GM06990 (cell line): Measurements from ENCODE around the gene MYCN.
A peak's percentile ranks its signal among the peaks of the same experiment; 100 is the strongest.

Source experiments
- DNase-seq: peaks from one replicate; pipeline ENCODE4 v3.0.0-alpha.2; 2011; ENCODE audit not compliant: insufficient read length; ENCODE audit errors: extremely low read depth
- H3K27me3 ChIP-seq: replicated peaks from 2 replicates; pipeline ENCODE4 v1.6.0; 2011; ENCODE audit warnings: low read length; ENCODE audit not compliant: control insufficient read depth, insufficient read depth
- H3K36me3 ChIP-seq: 2 replicates; pipeline ENCODE4 v1.5.1; 2011; ENCODE audit warnings: low read length; ENCODE audit not compliant: control insufficient read depth, insufficient read depth
- H3K4me3 ChIP-seq: replicated peaks from 2 replicates; pipeline ENCODE4 v1.5.1; 2011; ENCODE audit warnings: low read depth, mild to moderate bottlenecking, control low read depth, low read length
- TF ChIP-seq, protein P1 (sequence below): IDR thresholded peaks from 2 replicates; pipeline ENCODE4 v1.5.1; 2011; ENCODE audit warnings: low read length, control low read depth, mild to moderate bottlenecking, inconsistent platforms; ENCODE audit not compliant: insufficient read depth, poor library complexity, severe bottlenecking

MYCN gene

GRCh38 chr2:15939854-15940660, at the start of gene MYCN:
Gene MYCN (plus strand): TSS chr2:15940550. CDS start chr2:15942065, 1,515 bp downstream.
- peak; percentile 57 for DNase-seq
- no peak within 1 kb of the TSS for H3K4me3 ChIP-seq
- no peaks in the 10 kb centered on the region for H3K36me3 ChIP-seq
- TF ChIP-seq, protein P1, sequence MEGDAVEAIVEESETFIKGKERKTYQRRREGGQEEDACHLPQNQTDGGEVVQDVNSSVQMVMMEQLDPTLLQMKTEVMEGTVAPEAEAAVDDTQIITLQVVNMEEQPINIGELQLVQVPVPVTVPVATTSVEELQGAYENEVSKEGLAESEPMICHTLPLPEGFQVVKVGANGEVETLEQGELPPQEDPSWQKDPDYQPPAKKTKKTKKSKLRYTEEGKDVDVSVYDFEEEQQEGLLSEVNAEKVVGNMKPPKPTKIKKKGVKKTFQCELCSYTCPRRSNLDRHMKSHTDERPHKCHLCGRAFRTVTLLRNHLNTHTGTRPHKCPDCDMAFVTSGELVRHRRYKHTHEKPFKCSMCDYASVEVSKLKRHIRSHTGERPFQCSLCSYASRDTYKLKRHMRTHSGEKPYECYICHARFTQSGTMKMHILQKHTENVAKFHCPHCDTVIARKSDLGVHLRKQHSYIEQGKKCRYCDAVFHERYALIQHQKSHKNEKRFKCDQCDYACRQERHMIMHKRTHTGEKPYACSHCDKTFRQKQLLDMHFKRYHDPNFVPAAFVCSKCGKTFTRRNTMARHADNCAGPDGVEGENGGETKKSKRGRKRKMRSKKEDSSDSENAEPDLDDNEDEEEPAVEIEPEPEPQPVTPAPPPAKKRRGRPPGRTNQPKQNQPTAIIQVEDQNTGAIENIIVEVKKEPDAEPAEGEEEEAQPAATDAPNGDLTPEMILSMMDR: no peak
- peaks cover 4% of the 10 kb centered on the region for H3K27me3 ChIP-seq

- H3K4me3 ChIP-seq: no peak overlapping the region
- no peak for DNase-seq
- TF ChIP-seq, protein P1: no peak
- H3K27me3 ChIP-seq: no peaks in the 10 kb centered on the region; the same call in 1 of the 2 replicates
- H3K36me3 ChIP-seq: no peaks in the 10 kb centered on the region
Measured at GRCh38 chr2:15890936-15891905, 49.1 kb upstream of the MYCN start.

DNA sequence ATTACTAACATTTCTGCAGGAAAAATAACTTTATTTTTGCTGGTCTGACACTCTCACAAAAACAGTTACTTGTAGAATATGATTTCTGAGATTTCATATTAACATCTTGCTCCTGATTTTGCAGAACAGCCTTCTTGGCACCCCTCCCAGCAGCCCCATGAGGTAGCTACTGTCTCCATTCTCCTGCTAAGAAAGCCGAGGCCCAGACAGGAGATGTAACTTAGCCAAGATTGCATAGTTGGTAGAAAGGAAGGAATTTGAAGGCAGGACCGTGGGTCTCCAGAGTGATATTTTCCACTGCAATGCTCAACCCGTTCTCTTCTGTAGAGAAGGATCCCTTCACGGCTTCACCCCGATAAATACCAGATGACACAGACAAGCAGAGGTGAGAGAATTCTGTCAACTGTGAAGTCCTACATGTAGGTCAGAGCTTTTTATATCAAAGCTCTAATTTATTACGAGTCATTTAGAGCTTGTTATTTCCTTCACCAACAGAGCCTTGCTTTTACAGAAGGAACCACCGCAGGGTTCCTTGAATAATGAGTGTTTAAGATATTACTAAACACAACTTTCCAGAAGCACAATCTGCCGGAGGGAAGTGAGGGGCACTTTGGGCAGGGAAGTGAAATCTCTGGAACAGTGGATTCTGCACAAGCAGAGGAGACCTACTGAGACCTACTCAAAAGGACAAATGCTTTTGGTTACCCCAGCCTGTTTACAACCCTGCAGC, 48.0 kb upstream of the MYCN start:
- TF ChIP-seq, protein P1: no peak
- Histone ChIP-seq H3K36me3 (no peaks in the 10 kb centered on the region), H3K27me3 (no peaks in the 10 kb centered on the region; the same call in 1 of the 2 replicates), H3K4me3 (no peak overlapping the region)
- no peak for DNase-seq

DNA sequence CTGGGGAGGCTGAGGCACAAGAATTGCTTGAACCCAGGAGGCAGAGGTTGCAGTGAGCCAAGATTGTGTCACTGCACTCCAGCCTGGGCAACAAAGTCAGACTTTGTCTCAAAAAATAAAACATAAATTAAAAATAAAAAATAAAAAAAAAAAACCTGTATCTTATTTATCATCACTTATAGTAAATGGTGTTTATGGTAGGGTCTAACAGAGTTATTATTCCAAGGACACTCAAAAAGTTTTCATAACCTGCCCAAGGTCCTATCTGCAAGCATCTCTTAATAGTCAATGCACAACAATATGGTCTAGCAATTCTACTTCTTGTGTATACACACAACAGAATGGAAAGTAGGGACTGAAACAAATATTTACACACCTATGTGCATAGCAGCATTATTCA, 47.3 kb upstream of the MYCN start:
- Histone ChIP-seq H3K27me3 (no peaks in the 10 kb centered on the region; the same call in 1 of the 2 replicates), H3K4me3 (no peak overlapping the region), H3K36me3 (no peaks in the 10 kb centered on the region)
- TF ChIP-seq, protein P1: no peak
- DNase-seq: no peak

DNA sequence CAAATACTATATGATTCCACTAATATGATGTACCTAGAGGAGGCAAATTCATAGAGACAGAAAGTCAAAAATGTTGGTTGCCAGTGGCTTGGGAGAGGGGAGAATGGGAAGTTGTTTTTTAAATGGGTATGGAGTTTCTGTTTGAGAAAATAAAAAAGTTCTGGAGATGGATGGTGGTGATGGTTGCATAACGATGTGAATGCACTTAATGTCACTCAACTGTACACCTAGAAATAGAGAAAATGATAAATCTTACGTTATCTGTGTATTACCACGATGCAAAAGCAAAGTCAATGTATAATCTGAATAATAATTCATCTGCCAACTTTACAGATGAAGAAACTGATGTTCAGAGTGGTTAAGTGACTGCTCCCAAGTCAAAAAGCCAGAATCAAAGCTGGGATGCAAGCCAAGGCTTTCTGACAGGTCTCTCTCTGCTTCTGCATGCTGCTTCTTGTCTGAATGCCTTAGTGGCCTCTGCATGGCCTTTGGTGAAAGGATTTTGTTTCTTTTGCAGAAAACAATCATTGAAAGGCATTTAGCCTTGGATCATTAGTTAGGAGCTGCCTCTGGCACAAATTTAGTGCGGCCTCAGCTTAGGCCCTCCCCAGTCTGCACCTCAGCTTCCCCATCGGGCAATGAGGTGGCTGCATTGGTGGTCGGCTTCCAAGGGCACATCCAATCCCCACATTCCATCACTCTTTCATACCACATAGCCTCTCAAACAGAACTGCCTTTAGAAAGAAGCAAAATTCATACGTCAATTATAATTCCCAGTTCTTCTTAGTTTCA, 46.5 kb upstream of the MYCN start:
- Histone ChIP-seq H3K27me3 (no peaks in the 10 kb centered on the region; the same call in 1 of the 2 replicates), H3K4me3 (no peak overlapping the region), H3K36me3 (no peaks in the 10 kb centered on the region)
- TF ChIP-seq, protein P1: no peak
- DNase-seq: no peak
